Endothelial cell of umbilical vein (primary cell): Measurements from ENCODE around the gene HTRA3. TPM values are rescaled to one million over a fixed set of nuclear protein-coding genes. Genes with fewer than 3 reads are reported as not detected.

Source experiments
- BruUV-seq: library from RNA; stranded (reverse); fragments of 400-500 nt; replicated peaks from 2 replicates; lab custom pipeline; 2021; lab: Mats Ljungman, UMichigan
- CTCF ChIA-PET: fragments of 300-600, 350-600 bp; sonication (Branson Sonifier 250); formaldehyde crosslinking; loops from one replicate; lab custom pipeline; 2021; ENCODE audit warnings: antibody characterized with exemption, inconsistent platforms; lab: Charles Lee
- POLR2A ChIA-PET: fragments of 300-600, 350-600 bp; sonication (Branson Sonifier 250); formaldehyde crosslinking; loops from one replicate; lab custom pipeline; 2021; ENCODE audit warnings: antibody characterized with exemption, inconsistent platforms; lab: Charles Lee
- DNase-seq: peaks from one replicate; pipeline ENCODE4 v3.0.0-alpha.2; 2011; ENCODE audit warnings: low read depth, low spot score
- FAIRE-seq: peaks from 2 replicates; lab custom pipeline; 2011; peaks lifted over from hg19 to GRCh38; lab: Jason Lieb, UNC
- H2AFZ ChIP-seq: 2 replicates; pipeline ENCODE4 v1.6.0; 2012; ENCODE audit warnings: low read depth, low read length, control low read depth, inconsistent platforms
- H3K27ac ChIP-seq: 2 replicates; pipeline ENCODE4 v1.5.1; 2011; ENCODE audit warnings: low read depth, mild to moderate bottlenecking, control low read depth, low read length, moderate library complexity; ENCODE audit not compliant: insufficient read depth
- H3K27me3 ChIP-seq, 2 experiments: 2 replicates each; pipeline versions ENCODE4 v1.6.0 to v1.6.1; 2011; ENCODE audit warnings: low read length in 2 of 2, mixed read lengths in 1 of 2; ENCODE audit not compliant: control insufficient read depth in 2 of 2, insufficient read depth in 2 of 2
- H3K36me3 ChIP-seq, 2 experiments: 2 replicates in 1 of 2; 3 replicates in 1 of 2; pipeline ENCODE4 v1.5.1; 2011; ENCODE audit warnings: low read length in 2 of 2, mild to moderate bottlenecking in 1 of 2, moderate library complexity in 1 of 2; ENCODE audit not compliant: control insufficient read depth in 2 of 2, insufficient read depth in 2 of 2; ENCODE audit errors: extremely low read depth in 1 of 2
- H3K4me1 ChIP-seq: 3 replicates; pipeline ENCODE4 v1.5.1; 2011; ENCODE audit warnings: mild to moderate bottlenecking, low read length; ENCODE audit not compliant: control insufficient read depth, insufficient read depth; ENCODE audit errors: extremely low read depth
- H3K4me2 ChIP-seq: 2 replicates; pipeline ENCODE4 v1.6.1; 2011; ENCODE audit warnings: low read length, control low read depth, mixed read lengths; ENCODE audit not compliant: insufficient read depth
- H3K4me3 ChIP-seq, 3 experiments: fragments of 200-600 bp in 1 of 3; sonication (generic), shearing (Covaris generic) in 1 of 3; replicated peaks in 1 of 3; 2 replicates each; pipeline ENCODE4 v1.5.1; 2011 to 2016; ENCODE audit warnings: control low read depth in 3 of 3, low read length in 3 of 3, mild to moderate bottlenecking in 2 of 3, inconsistent platforms in 1 of 3, low read depth in 1 of 3, moderate library complexity in 1 of 3; ENCODE audit not compliant: insufficient read depth in 1 of 3
- H3K79me2 ChIP-seq: 2 replicates; pipeline ENCODE4 v1.6.0; 2012; ENCODE audit warnings: low read length, inconsistent platforms; ENCODE audit not compliant: control insufficient read depth, insufficient read depth
- H3K9ac ChIP-seq: replicated peaks from 2 replicates; pipeline ENCODE3; 2011; ENCODE audit warnings: low read length, control low read depth; ENCODE audit not compliant: insufficient read depth; ENCODE audit errors: extremely low read depth
- H3K9me1 ChIP-seq: replicated peaks from 3 replicates; pipeline ENCODE4 v1.6.0; 2011; ENCODE audit warnings: mild to moderate bottlenecking, low read length; ENCODE audit not compliant: control insufficient read depth, insufficient read depth; ENCODE audit errors: extremely low read depth
- H3K9me3 ChIP-seq: replicated peaks from 2 replicates; pipeline ENCODE4 v1.5.1; 2012; ENCODE audit warnings: low read length, inconsistent platforms; ENCODE audit not compliant: control insufficient read depth, insufficient read depth
- H4K20me1 ChIP-seq: replicated peaks from 2 replicates; pipeline ENCODE3; 2011; ENCODE audit warnings: mild to moderate bottlenecking, low read length; ENCODE audit not compliant: control insufficient read depth, insufficient read depth; ENCODE audit errors: extremely low read depth
- EZH2 ChIP-seq: IDR thresholded peaks from 2 replicates; pipeline ENCODE4 v1.6.1; 2012; ENCODE audit warnings: borderline replicate concordance, low read depth, mild to moderate bottlenecking, moderate library complexity, low read length, inconsistent platforms; ENCODE audit not compliant: severe bottlenecking
- FOS ChIP-seq: IDR thresholded peaks from 2 replicates; pipeline ENCODE4 v1.6.1; 2011; ENCODE audit warnings: mild to moderate bottlenecking, low read length, moderate library complexity, borderline replicate concordance; ENCODE audit not compliant: insufficient read depth
- GATA2 ChIP-seq: IDR thresholded peaks from 2 replicates; pipeline ENCODE4 v1.7.0; 2011; ENCODE audit warnings: low read depth, mild to moderate bottlenecking, moderate library complexity, mixed read lengths, low read length; ENCODE audit not compliant: insufficient read length, insufficient read depth
- JUN ChIP-seq: IDR thresholded peaks from 2 replicates; pipeline ENCODE4 v1.6.1; 2011; ENCODE audit warnings: borderline replicate concordance, low read depth; ENCODE audit not compliant: insufficient read length, insufficient read depth
- MYC ChIP-seq: IDR thresholded peaks from one replicate; pipeline ENCODE4 v1.6.1; 2011; ENCODE audit warnings: mild to moderate bottlenecking, low read depth, low read length
- POLR2A ChIP-seq: IDR thresholded peaks from 2 replicates; pipeline ENCODE4 v1.6.1; 2012; ENCODE audit warnings: low read depth, mild to moderate bottlenecking, control low read depth, low read length
- POLR2AphosphoS5 ChIP-seq: IDR thresholded peaks from 2 replicates; pipeline ENCODE4 v1.6.1; 2012; ENCODE audit warnings: low read depth, mild to moderate bottlenecking, control low read depth, low read length, moderate library complexity; ENCODE audit not compliant: insufficient read depth
- dilution Hi-C: fragments of 300-500 bp; cut with MboI; formaldehyde crosslinking; loops from one replicate; pipeline ENCODE4 v1.15.0; 2019; ENCODE audit warnings: low sequenced_read_pairs; ENCODE audit not compliant: extremely low pct_ligation_motif_present
- intact Hi-C: fragments of 100-400 bp; cut with micrococcal nuclease; formaldehyde crosslinking; loops from one replicate; pipeline ENCODE4 v1.10.0; 2022
- polyA plus RNA-seq, 4 experiments: library from polyadenylated mRNA; depleted of rRNA in 3 of 4; stranded (reverse) in 3 of 4; unstranded in 1 of 4; fragments of >200 nt; gene quantifications; 2 replicates each; pipeline versions ENCODE4 v1.2.1 to v1.2.3, GENCODE V29; 2011 to 2012; ENCODE audit warnings: missing spikeins in 1 of 4
- total RNA-seq: library from RNA; stranded (reverse); gene quantifications from 2 replicates; pipeline ENCODE4 v1.2.3, GENCODE V29; 2021
- TF ChIP-seq, protein P1 (sequence below), 2 donors: IDR thresholded peaks; 1 replicate in 1 of 2; 2 replicates in 1 of 2; pipeline ENCODE4 v1.5.1; 2011; ENCODE audit warnings: low read length in 2 of 2, mild to moderate bottlenecking in 2 of 2, moderate library complexity in 2 of 2, control low read depth in 1 of 2, inconsistent platforms in 1 of 2, low read depth in 1 of 2; ENCODE audit not compliant: insufficient read depth in 1 of 2; ENCODE audit errors: extremely low read depth in 1 of 2
- TF ChIP-seq, protein P2 (sequence below): IDR thresholded peaks from 2 replicates; pipeline ENCODE4 v1.6.1; 2011; ENCODE audit not compliant: insufficient read depth, insufficient read length

HTRA3 gene
- total and polyA plus RNA-seq, 2 donors (not counting 3 experiments of a cell fraction or from before 2014, with no cell fraction given): 9.0 to 12.0 TPM

DNA sequence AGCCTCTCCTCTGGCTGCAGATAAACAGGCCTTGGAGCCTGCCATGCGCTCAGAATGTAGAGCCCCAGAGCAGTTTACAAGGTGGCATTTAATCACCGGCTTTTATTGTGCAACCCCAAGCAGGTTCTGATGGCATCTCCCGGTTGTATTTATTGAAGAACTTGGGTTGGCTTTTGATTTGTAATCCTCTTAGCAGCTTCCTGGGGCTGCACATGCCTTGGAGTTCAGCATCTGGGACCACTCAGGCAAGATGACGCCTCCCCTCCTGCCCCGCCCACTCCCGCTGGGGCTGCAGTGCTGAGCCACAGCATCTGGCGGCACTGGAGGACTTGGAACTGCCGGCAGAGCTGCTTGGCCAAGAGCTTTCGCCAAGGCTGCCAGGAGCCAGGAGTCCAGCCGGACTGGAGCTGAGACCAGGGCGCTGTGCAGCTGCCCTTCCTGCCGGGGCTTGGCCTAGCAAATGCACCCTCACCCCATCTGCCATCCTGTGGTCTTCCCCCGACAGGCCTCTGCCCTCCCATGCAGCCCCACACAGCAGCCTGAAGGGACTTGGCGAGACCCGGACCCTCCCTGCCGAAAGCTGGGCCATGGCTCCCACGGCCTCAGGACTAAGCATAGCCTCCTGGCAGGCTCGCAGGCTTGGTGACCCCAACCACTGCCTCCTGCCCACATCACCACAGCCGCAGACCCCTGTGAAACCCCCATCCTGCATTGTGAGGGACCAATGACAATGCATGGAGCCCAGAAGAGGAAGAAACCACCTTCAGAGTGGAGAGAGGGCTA is 5.4 kb downstream of the HTRA3 start:
- Histone ChIP-seq H3K4me1 (peaks cover 18% of the 10 kb centered on the region), H3K9me3 (no peaks in the 10 kb centered on the region), H3K4me3 (no peak overlapping the region), H2AFZ (no peak overlapping the region), H3K4me2 (no peak overlapping the region), H3K9me1 (no peaks in the 10 kb centered on the region), H3K27ac (no peak overlapping the region), H3K27me3 (no peaks in the 10 kb centered on the region), H4K20me1 (no peaks in the 10 kb centered on the region), H3K79me2 (no peaks in the 10 kb centered on the region), H3K36me3 (no peaks in the 10 kb centered on the region), H3K9ac (no peak overlapping the region)
- dilution Hi-C loops (no loop called here), intact Hi-C loops (no loop called here)
- no TSS peak for BruUV-seq
- TF ChIP-seq, protein P1, sequence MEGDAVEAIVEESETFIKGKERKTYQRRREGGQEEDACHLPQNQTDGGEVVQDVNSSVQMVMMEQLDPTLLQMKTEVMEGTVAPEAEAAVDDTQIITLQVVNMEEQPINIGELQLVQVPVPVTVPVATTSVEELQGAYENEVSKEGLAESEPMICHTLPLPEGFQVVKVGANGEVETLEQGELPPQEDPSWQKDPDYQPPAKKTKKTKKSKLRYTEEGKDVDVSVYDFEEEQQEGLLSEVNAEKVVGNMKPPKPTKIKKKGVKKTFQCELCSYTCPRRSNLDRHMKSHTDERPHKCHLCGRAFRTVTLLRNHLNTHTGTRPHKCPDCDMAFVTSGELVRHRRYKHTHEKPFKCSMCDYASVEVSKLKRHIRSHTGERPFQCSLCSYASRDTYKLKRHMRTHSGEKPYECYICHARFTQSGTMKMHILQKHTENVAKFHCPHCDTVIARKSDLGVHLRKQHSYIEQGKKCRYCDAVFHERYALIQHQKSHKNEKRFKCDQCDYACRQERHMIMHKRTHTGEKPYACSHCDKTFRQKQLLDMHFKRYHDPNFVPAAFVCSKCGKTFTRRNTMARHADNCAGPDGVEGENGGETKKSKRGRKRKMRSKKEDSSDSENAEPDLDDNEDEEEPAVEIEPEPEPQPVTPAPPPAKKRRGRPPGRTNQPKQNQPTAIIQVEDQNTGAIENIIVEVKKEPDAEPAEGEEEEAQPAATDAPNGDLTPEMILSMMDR (IDR thresholded peaks at IDR 0.05; ENCODE audit: extremely low read depth in 1 of 2, insufficient read depth in 1 of 2, low read depth in 1 of 2, low read length in 2 of 2): no peak
- no peak for TF ChIP-seq MYC
- no peak for FAIRE-seq
- POLR2A ChIA-PET: no interaction called here
- CTCF ChIA-PET: interaction anchor here (1.4 to 2.6 kb wide), 2 partner anchors 8 to 128 kb away, joined by 7 to 12 read pairs; no protein-coding TSS in a partner anchor
- no peak for DNase-seq

DNA sequence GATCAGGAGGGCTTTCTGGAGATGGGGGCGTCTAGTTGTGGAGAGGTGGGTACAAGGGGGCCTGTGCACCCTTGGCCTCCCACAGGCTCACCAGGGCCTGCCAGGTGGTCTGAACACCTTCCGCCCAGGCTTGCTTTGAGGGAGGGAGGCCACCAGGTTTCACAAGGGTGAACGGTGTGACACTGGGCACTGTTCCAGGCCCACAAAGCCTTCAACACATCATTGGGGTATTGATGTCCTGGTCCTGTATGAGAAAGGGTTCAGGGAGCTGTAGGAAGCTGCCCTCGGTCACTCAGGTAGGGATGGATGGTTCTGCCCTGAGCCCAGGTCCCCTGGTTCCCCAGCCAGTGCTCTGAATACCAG is 6.0 kb downstream of the HTRA3 start:
- ChIA-PET CTCF (interaction anchor here (1.4 to 2.6 kb wide), 2 partner anchors 8 to 128 kb away, joined by 7 to 12 read pairs; no protein-coding TSS in a partner anchor), POLR2A (no interaction called here)
- BruUV-seq: no TSS peak
- Histone ChIP-seq H3K9ac (no peak overlapping the region), H3K27me3 (no peaks in the 10 kb centered on the region), H4K20me1 (no peaks in the 10 kb centered on the region), H3K4me3 (no peak overlapping the region), H3K27ac (no peak overlapping the region), H3K4me1 (peaks cover 14% of the 10 kb centered on the region), H3K9me3 (no peaks in the 10 kb centered on the region), H3K36me3 (no peaks in the 10 kb centered on the region), H2AFZ (no peak overlapping the region), H3K4me2 (no peak overlapping the region), H3K79me2 (no peaks in the 10 kb centered on the region), H3K9me1 (no peaks in the 10 kb centered on the region)
- dilution Hi-C loops: no loop called here
- DNase-seq: no peak
- intact Hi-C loops: no loop called here
- no peak for TF ChIP-seq MYC
- no peak for TF ChIP-seq GATA2
- no peak for TF ChIP-seq POLR2AphosphoS5
- TF ChIP-seq EZH2: no peak
- no peak for TF ChIP-seq FOS
- TF ChIP-seq POLR2A: no peak
- TF ChIP-seq, protein P2, sequence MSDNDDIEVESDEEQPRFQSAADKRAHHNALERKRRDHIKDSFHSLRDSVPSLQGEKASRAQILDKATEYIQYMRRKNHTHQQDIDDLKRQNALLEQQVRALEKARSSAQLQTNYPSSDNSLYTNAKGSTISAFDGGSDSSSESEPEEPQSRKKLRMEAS: no peak
- TF ChIP-seq JUN: no peak
- TF ChIP-seq, protein P1 (IDR thresholded peaks at IDR 0.05; ENCODE audit: extremely low read depth in 1 of 2, insufficient read depth in 1 of 2, low read depth in 1 of 2, low read length in 2 of 2): no peak
- no peak for FAIRE-seq
